Testis (tissue), 5 donors: ENCODE measurements around the gene ARHGAP27. TPM values are rescaled to one million over a fixed set of nuclear protein-coding genes. Genes with fewer than 3 reads are reported as not detected.
"Not testable (repeated sequence)": the region's sequence is repeated elsewhere in the genome, so short reads cannot be mapped to it uniquely, and the experiment has no call there.

Experiments used
- DNase-seq: peaks from one replicate; pipeline ENCODE4 v3.0.0-alpha.2; 2019
- H3K27ac ChIP-seq, 2 donors: fragments of 200-600 bp; sonication (generic); one replicate each; pipeline ENCODE4 v1.5.1; 2019
- H3K27me3 ChIP-seq: fragments of 200-600 bp; sonication (generic); one replicate; pipeline ENCODE4 v1.5.1; 2019
- H3K36me3 ChIP-seq: fragments of 200-600 bp; sonication (generic); one replicate; pipeline ENCODE4 v1.5.1; 2017; ENCODE audit warnings: low read depth; ENCODE audit errors: missing control alignments
- H3K4me1 ChIP-seq: fragments of 200-600 bp; sonication (generic); one replicate; pipeline ENCODE4 v1.5.1; 2019
- H3K4me3 ChIP-seq, 2 donors: fragments of 200-600 bp; sonication (generic); one replicate each; pipeline ENCODE4 v1.5.1; 2017 to 2019
- H3K9me3 ChIP-seq: fragments of 200-600 bp; sonication (generic); one replicate; pipeline ENCODE4 v1.5.1; 2017
- POLR2A ChIP-seq: fragments of 450-650 bp; IDR thresholded peaks from one replicate; pipeline ENCODE4 v1.6.1; 2017; ENCODE audit warnings: antibody characterized with exemption, mild to moderate bottlenecking, moderate library complexity
- whole genome bisulfite sequencing, 2 donors: methylation state at CpG; one replicate each; pipeline ENCODE4 v1.1.5; 2018; 5-methylcytosine and 5-hydroxymethylcytosine counted together
- intact Hi-C: fragments of 100-400 bp; cut with DNase I; formaldehyde crosslinking; loops from one replicate; pipeline ENCODE4 v1.15.1; 2023; ENCODE audit warnings: low total_unique reads
- long read RNA-seq, 2 donors: transcript quantifications; one replicate each; lab custom pipeline, GENCODE V29; 2026
- polyA plus RNA-seq: library from polyadenylated mRNA; stranded (reverse); fragments of 350-450 nt; fragmentation: Illumina TruSeq; extraction: RNeasy Lipid Tissue Mini Kit (QIAGEN cat#74804); gene quantifications from one replicate; pipeline ENCODE4 v1.2.3, GENCODE V29; 2014; ENCODE audit warnings: low read depth, low replicate concordance; ENCODE audit not compliant: insufficient read depth
- total RNA-seq, 2 donors: library from RNA; depleted of rRNA; stranded (reverse); fragments of >200 nt; gene quantifications; one replicate each; pipeline ENCODE4 v1.2.3, GENCODE V29; 2016

The ARHGAP27 gene, protein sequence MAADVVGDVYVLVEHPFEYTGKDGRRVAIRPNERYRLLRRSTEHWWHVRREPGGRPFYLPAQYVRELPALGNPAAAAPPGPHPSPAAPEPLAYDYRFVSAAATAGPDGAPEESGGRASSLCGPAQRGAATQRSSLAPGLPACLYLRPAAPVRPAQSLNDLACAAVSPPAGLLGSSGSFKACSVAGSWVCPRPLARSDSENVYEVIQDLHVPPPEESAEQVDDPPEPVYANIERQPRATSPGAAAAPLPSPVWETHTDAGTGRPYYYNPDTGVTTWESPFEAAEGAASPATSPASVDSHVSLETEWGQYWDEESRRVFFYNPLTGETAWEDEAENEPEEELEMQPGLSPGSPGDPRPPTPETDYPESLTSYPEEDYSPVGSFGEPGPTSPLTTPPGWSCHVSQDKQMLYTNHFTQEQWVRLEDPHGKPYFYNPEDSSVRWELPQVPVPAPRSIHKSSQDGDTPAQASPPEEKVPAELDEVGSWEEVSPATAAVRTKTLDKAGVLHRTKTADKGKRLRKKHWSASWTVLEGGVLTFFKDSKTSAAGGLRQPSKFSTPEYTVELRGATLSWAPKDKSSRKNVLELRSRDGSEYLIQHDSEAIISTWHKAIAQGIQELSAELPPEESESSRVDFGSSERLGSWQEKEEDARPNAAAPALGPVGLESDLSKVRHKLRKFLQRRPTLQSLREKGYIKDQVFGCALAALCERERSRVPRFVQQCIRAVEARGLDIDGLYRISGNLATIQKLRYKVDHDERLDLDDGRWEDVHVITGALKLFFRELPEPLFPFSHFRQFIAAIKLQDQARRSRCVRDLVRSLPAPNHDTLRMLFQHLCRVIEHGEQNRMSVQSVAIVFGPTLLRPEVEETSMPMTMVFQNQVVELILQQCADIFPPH
- total RNA-seq: 10 to 100 TPM; 21.4 to 22.8 TPM
- 17.7 TPM for polyA plus RNA-seq
- long read RNA-seq, donor 1, partial matches to known transcripts: 0 of 1 reads
- long read RNA-seq, donor 1, other reads (novel, unspliced or antisense): 0 of 1 reads
- long read RNA-seq, donor 2: 0 reads

DNA sequence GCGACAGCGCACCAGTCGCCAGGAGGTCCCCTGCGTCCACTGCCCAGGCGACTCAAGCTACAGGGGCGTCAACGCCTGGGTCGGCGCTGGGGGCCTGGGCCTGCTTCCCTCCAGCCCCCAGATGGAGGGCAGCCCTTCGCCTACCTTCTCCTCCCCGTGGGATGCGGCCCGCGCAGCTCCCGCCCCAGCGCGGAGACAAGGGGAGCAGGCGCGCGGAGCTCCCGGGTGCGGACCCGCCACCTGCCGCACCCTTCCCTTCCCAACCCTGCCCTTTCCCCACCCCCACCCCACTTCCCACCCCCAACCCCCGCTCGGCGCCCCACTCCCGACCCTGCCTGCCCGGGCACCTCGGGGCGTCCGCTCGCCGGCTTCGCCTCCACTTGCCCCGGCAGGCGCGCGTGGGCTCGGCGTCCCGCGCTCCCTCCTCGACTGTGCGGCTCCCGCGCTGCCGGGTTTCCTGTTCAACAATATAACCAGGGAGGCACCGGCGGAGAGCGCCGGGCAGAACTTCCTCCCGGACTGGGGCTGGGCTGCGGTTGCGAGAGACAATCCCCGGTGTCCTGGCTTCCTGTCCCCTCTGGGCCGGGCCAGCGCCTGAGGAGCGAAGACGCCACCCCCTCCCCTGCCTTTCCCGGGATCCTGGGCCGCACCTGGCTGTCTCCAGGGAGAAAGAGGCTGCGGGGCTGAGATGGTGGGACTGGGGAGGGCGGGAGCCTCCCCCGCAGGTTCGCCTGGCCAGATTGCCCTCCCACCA lies at the start of gene ARHGAP27:
Gene ARHGAP27 (minus strand): TSS at position 466 of the 754 bp plus-strand sequence. CDS start 2,591 bp downstream, outside the sequence.
- peak; percentile 28 for DNase-seq
- 1 to 4% methylated on average over 52 to 55 of the region's 66 CpGs for WGBS, 2 donors

GRCh38 chr17:45482317-45482716 lies 49.6 kb upstream of the ARHGAP27 start:
- H3K36me3 ChIP-seq, DNase-seq, H3K4me3 ChIP-seq, H3K27me3 ChIP-seq, H3K27ac ChIP-seq, intact Hi-C loops, H3K4me1 ChIP-seq, H3K9me3 ChIP-seq: not testable (repeated sequence)
- WGBS, 2 donors: 92% methylated on average over 3 of the region's 4 CpGs

More for the DNA sequence above, at the start of gene ARHGAP27:
- Histone ChIP-seq H3K27ac (no peak within 1 kb of the TSS), H3K27me3 (no peaks in the 10 kb centered on the region), H3K4me1 (peaks cover 25% of the 10 kb centered on the region), H3K4me3 (peak within 1 kb of the TSS; percentile 32 to 43), H3K9me3 (no peaks in the 10 kb centered on the region), H3K36me3 (no peaks in the 10 kb centered on the region)
- TF ChIP-seq POLR2A: no peak
- intact Hi-C loops: no loop called here

GRCh38 chr17:45475436-45475835 lies 42.8 kb upstream of the ARHGAP27 start:
- H3K9me3 ChIP-seq, intact Hi-C loops, H3K27ac ChIP-seq, H3K27me3 ChIP-seq, DNase-seq, H3K4me1 ChIP-seq, H3K36me3 ChIP-seq, H3K4me3 ChIP-seq: not testable (repeated sequence)
- 96 to 98% methylated on average over 13 to 14 of the region's 14 CpGs for WGBS, 2 donors

GRCh38 chr17:45472249-45472648 lies 39.6 kb upstream of the ARHGAP27 start:
- H3K27me3 ChIP-seq, H3K36me3 ChIP-seq, intact Hi-C loops, H3K4me1 ChIP-seq, H3K27ac ChIP-seq, DNase-seq, H3K9me3 ChIP-seq, H3K4me3 ChIP-seq: not testable (repeated sequence)
- WGBS, 2 donors: 67 to 84% methylated on average over 3 of the region's 3 CpGs

GRCh38 chr17:45469204-45469563 lies 36.5 kb upstream of the ARHGAP27 start:
- 63 to 65% methylated on average over 3 to 4 of the region's 4 CpGs for WGBS, 2 donors
- H3K9me3 ChIP-seq, H3K4me3 ChIP-seq, DNase-seq, H3K36me3 ChIP-seq, H3K27me3 ChIP-seq, intact Hi-C loops, H3K4me1 ChIP-seq, H3K27ac ChIP-seq: not testable (repeated sequence)

DNA sequence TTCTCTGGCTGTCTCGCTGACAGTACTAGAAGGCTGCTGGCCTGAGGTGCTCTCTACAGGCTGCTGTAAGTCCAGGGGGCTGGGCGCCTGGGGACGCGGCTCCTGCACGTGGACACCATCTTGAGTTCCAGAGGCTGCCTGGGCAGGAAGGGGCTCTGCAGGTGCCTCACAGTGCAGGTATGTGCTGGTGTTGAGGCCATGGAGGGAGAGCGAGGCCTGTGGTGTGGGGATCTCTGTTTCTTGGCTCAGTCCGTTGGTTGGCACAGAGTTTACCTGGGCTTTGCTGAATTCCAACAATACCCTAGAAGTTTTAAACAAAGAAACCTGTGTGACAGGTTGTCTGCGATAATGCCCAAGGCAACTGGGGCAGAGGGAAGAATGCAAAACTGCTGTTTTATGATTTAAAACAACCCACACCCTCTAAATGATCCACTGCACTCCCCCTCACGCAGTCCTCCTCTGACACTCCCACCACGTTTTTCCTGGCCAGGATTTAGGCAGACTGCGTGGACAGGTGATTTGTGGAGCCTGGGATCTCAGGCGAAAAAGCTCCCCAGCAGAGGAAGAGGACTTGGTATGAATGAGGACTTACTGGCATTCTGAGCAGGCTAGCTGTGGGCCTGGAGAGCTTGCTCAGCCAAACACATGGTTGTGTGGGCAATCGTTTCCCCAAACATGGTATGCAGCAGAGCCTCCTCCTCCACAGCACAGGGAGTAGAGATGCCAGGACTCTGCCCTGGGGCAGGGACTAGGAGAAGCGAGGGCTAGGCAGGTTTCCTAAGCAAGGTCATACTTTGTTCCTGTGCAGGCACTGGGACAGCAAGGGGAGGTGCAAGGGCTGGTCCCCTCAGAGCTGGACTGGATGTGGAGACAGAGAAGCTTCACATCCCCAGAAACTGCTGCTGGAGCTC lies 35.9 kb upstream of the ARHGAP27 start:
- intact Hi-C loops, H3K4me1 ChIP-seq, H3K4me3 ChIP-seq, H3K36me3 ChIP-seq, H3K27ac ChIP-seq, DNase-seq, H3K9me3 ChIP-seq, H3K27me3 ChIP-seq: not testable (repeated sequence)
- 74 to 90% methylated on average over 9 to 12 of the region's 14 CpGs for WGBS, 2 donors

DNA sequence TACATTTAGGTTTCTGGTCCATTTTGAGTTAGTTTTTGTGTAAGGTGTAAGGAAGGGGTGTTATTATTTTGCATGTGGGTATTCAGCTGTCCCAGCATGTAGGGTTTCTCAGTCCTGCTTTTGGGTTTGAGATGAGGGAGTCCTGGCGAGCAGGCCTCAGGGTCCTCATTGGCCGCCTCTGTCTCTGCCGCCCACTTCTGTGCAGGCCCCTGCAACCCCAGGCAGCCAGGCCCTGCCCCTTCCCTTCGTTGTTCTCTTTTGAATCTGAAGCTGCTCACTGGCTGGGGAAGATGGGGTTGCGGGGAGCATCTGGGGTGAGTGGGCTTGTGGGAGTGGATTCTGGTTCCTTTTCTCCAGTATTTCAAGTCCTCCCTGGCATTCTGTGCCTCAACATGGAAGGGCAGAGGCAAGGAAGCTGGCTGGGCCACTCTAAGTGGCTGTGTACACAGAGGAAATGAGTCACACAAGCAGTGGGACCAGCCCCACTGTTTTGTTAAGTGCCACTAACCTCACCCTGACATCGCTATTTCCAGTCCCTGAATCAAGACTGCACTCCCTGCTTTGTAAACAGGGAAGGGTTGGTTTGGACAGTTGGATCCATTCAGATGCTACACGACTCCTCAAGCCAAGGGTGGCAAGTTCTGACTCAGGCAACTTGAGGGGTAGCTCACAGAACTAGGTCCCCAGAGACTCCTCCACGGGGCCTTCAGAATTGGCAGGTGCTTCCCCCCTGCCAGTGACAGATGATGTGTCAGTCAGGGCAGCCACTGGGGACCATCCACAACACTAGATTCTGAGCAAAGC lies 29.1 kb upstream of the ARHGAP27 start:
- H3K9me3 ChIP-seq, H3K4me3 ChIP-seq, H3K36me3 ChIP-seq, H3K27me3 ChIP-seq, DNase-seq, H3K27ac ChIP-seq, intact Hi-C loops, H3K4me1 ChIP-seq: not testable (repeated sequence)
- 92 to 100% methylated on average over 1 to 7 of the region's 8 CpGs for WGBS, 2 donors

DNA sequence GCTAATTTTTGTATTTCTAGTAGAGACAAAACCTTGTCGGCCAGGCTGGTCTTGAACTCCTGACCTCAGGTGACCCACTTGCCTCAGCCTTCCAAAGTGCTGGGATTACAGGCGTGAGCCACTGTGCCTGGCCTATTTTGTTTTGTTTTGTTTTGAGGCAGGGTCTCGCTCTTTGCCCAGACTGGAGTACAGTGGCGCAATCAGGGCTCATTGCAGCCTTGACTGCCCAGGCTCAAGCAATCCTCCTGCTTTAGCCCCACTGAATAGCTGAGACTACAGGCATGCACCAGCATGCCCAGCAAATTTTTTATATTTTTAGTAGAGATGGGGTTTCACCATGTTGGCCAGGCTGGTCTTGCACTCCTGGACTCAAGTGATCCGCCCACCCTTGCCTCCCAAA lies 27.8 kb upstream of the ARHGAP27 start:
- DNase-seq, H3K9me3 ChIP-seq, H3K27me3 ChIP-seq, H3K4me1 ChIP-seq, H3K27ac ChIP-seq, intact Hi-C loops, H3K36me3 ChIP-seq, H3K4me3 ChIP-seq: not testable (repeated sequence)
- 95 to 96% methylated on average over 4 to 5 of the region's 5 CpGs for WGBS, 2 donors

- H3K27me3 ChIP-seq, intact Hi-C loops, H3K4me3 ChIP-seq, H3K27ac ChIP-seq, DNase-seq, H3K36me3 ChIP-seq, H3K4me1 ChIP-seq, H3K9me3 ChIP-seq: not testable (repeated sequence)
- WGBS, 2 donors: 92 to 93% methylated on average over 5 to 7 of the region's 8 CpGs
Observed at GRCh38 chr17:45454341-45454740, 21.7 kb upstream of the ARHGAP27 start.

DNA sequence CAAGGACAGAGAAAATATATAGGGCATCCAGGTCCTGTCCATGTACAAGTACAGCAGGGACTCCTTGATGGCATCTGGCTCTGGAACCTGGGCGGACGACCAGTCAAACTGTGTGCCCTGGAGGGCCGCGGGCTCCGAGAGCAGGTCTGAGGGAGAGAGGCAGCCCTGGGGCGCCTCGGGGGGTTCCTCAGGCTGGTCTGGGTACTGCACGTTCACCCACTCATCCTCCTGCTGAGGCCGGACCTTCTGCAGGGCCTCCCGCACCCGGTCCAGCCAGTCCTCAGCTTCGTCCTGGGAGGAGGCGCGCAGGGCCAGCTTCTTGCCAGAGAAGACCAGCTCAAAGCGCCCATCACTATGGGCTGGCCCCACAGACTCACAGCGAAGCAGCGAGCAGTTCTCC lies 21.1 kb upstream of the ARHGAP27 start:
- not testable (repeated sequence) for H3K27ac ChIP-seq, H3K36me3 ChIP-seq
- 94% methylated on average over 17 of the region's 17 CpGs; no CpG with 5 or more reads in 1 of the 2 donors for WGBS, 2 donors

More for the DNA sequence above, 21.1 kb upstream of the ARHGAP27 start:
- intact Hi-C loops, DNase-seq, H3K27me3 ChIP-seq, H3K4me3 ChIP-seq, H3K4me1 ChIP-seq, H3K9me3 ChIP-seq: not testable (repeated sequence)
